Hepatocyte (in vitro differentiated cells): ENCODE measurements around the gene DCAF8L1.

ENCODE experiments used
- EZH2 ChIP-seq: fragments of 200-600 bp; sonication (generic); IDR thresholded peaks from 2 replicates; pipeline ENCODE4 v1.6.1; 2016; ENCODE audit warnings: antibody characterized with exemption, mild to moderate bottlenecking, borderline replicate concordance
- EZH2phosphoT487 ChIP-seq: fragments of 200-600 bp; sonication (generic); IDR thresholded peaks from one replicate; pipeline ENCODE4 v1.6.1; 2018; ENCODE audit warnings: antibody characterized with exemption, mild to moderate bottlenecking, low read depth, moderate library complexity; ENCODE audit not compliant: unreplicated experiment, severe bottlenecking
- TF ChIP-seq, protein P1 (sequence below): fragments of 200-600 bp; sonication (generic); IDR thresholded peaks from 2 replicates; pipeline ENCODE4 v1.5.1; 2016; ENCODE audit warnings: antibody characterized with exemption, mild to moderate bottlenecking; ENCODE audit not compliant: poor library complexity

DNA sequence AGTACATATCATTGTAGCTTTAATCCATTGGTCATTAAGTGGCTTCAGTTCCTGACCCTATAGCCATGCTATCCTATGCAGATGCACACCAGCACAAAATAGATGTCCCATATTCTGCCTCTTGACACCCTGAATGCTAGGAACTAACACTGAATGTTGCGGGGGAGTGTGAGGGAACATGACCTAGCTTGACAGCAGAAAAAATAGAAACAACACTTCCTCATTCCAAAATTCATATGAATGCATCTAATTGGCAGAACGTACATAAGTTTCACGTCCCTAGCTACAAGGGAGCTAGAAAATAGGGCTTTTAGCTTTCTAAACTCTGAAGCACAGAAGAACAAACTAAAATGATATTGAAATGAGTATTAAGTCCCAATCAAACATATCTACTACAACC lies 14.4 kb upstream of the DCAF8L1 start:
- TF ChIP-seq, protein P1, sequence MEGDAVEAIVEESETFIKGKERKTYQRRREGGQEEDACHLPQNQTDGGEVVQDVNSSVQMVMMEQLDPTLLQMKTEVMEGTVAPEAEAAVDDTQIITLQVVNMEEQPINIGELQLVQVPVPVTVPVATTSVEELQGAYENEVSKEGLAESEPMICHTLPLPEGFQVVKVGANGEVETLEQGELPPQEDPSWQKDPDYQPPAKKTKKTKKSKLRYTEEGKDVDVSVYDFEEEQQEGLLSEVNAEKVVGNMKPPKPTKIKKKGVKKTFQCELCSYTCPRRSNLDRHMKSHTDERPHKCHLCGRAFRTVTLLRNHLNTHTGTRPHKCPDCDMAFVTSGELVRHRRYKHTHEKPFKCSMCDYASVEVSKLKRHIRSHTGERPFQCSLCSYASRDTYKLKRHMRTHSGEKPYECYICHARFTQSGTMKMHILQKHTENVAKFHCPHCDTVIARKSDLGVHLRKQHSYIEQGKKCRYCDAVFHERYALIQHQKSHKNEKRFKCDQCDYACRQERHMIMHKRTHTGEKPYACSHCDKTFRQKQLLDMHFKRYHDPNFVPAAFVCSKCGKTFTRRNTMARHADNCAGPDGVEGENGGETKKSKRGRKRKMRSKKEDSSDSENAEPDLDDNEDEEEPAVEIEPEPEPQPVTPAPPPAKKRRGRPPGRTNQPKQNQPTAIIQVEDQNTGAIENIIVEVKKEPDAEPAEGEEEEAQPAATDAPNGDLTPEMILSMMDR = no peak
- TF ChIP-seq EZH2phosphoT487 (no peak), EZH2 (no peak)
